ENCODE results near the gene RTN4IP1. TPM values are rescaled to one million over a fixed set of nuclear protein-coding genes. Genes with fewer than 3 reads are reported as not detected.

RTN4IP1 gene
- total RNA-seq, 1 donor from 2014 or later = 13.6 TPM

GRCh38 chr6:106522562-106523250 is 106.6 kb downstream of the RTN4IP1 start:
- no peak for DNase-seq (ENCODE audit: low read depth)

Other genes starting within 250 kb of the RTN4IP1 start
- gene QRSL1, start 80 bp upstream of the RTN4IP1 start, total RNA-seq = 13.1 and 13.4 TPM in 2 replicates

All from myocyte (in vitro differentiated cells).